ENCODE measurements around the gene PTPN4. TPM values are rescaled to one million over a fixed set of nuclear protein-coding genes. Genes with fewer than 3 reads are reported as not detected.

PTPN4 gene
- total and polyA plus RNA-seq, 9 donors = 3.4 to 45.7 (median 35.2) TPM

GRCh38 chr2:119766944-119767343 lies 7.2 kb downstream of the PTPN4 start:
- DNase-seq = no peak
- TF ChIP-seq CTCF (IDR thresholded peaks at IDR 0.05) (no peak), POLR2A (IDR thresholded peaks at IDR 0.05) (no peak), EP300 (IDR thresholded peaks at IDR 0.05) (no peak)
- Histone ChIP-seq H3K9me3 (no peaks in the 10 kb centered on the region), H3K27me3 (no peaks in the 10 kb centered on the region), H3K27ac (no peak overlapping the region), H3K36me3 (no peaks in the 10 kb centered on the region), H3K4me3 (no peak overlapping the region), H3K4me1 (ENCODE audit: insufficient read depth) (no peaks in the 10 kb centered on the region)
- intact Hi-C loops (cut with DNase I) = loop anchor here in 1 of 4 donors (10.0 kb wide), 1 partner anchor 48 kb away; no protein-coding TSS in a partner anchor
- WGBS, 3 donors = 90 to 95% (median 90%) methylated on average over 5 of the region's 5 CpGs

- no peaks in the 10 kb centered on the region for H3K27me3 ChIP-seq
- no peaks in the 10 kb centered on the region for H3K4me1 ChIP-seq (ENCODE audit: insufficient read depth)
- WGBS, 3 donors = 87 to 95% (median 88%) methylated on average over 1 of the region's 1 CpG
- H3K36me3 ChIP-seq = no peaks in the 10 kb centered on the region
- TF ChIP-seq CTCF (IDR thresholded peaks at IDR 0.05) = no peak
- TF ChIP-seq POLR2A (IDR thresholded peaks at IDR 0.05) = no peak
- TF ChIP-seq EP300 (IDR thresholded peaks at IDR 0.05) = no peak
- H3K4me3 ChIP-seq = no peak overlapping the region
- no peak overlapping the region for H3K27ac ChIP-seq
- intact Hi-C loops (cut with DNase I) = loop anchor here in 1 of 4 donors (10.0 kb wide), 1 partner anchor 46 kb away; no protein-coding TSS in a partner anchor
- H3K9me3 ChIP-seq = no peaks in the 10 kb centered on the region
- no peak for DNase-seq
These were observed 9.0 kb downstream of the PTPN4 start for GRCh38 chr2:119768742-119769141.

- Histone ChIP-seq H3K4me3 (no peak overlapping the region), H3K27me3 (no peaks in the 10 kb centered on the region), H3K36me3 (no peaks in the 10 kb centered on the region), H3K9me3 (no peaks in the 10 kb centered on the region), H3K27ac (no peak overlapping the region), H3K4me1 (ENCODE audit: insufficient read depth) (no peaks in the 10 kb centered on the region)
- TF ChIP-seq EP300 (IDR thresholded peaks at IDR 0.05) (no peak), CTCF (IDR thresholded peaks at IDR 0.05) (no peak), POLR2A (IDR thresholded peaks at IDR 0.05) (no peak)
- intact Hi-C loops (cut with DNase I) = loop anchor here in 2 of 4 donors (10.0 kb wide), 2 partner anchors 45 to 55 kb away; no protein-coding TSS in a partner anchor
- no peak for DNase-seq
- 88 to 94% (median 93%) methylated on average over 3 of the region's 3 CpGs for WGBS, 3 donors
These were observed 9.9 kb downstream of the PTPN4 start for GRCh38 chr2:119769645-119770044.

- TF ChIP-seq POLR2A (IDR thresholded peaks at IDR 0.05) (no peak), EP300 (IDR thresholded peaks at IDR 0.05) (no peak), CTCF (IDR thresholded peaks at IDR 0.05) (no peak)
- DNase-seq = no peak
- H3K4me3 ChIP-seq = no peak overlapping the region
- H3K9me3 ChIP-seq = no peaks in the 10 kb centered on the region
- H3K4me1 ChIP-seq (ENCODE audit: insufficient read depth) = no peaks in the 10 kb centered on the region
- no peak overlapping the region for H3K27ac ChIP-seq
- intact Hi-C loops (cut with DNase I) = loop anchor here in 1 of 4 donors (10.0 kb wide), 1 partner anchor 53 kb away; no protein-coding TSS in a partner anchor
- no peaks in the 10 kb centered on the region for H3K27me3 ChIP-seq
- 57 to 89% (median 74%) methylated on average over 2 of the region's 2 CpGs for WGBS, 3 donors
- H3K36me3 ChIP-seq = no peaks in the 10 kb centered on the region
These were observed 11.6 kb downstream of the PTPN4 start for GRCh38 chr2:119771331-119771730.

All from ovary (tissue), 9 donors.